ENCODE results near the gene CCDC81.

- no peak for TF ChIP-seq CTCF (conservative IDR thresholded peaks at IDR 0.05; ENCODE audit: low read depth, low read length)
- TF ChIP-seq EZH2 (IDR thresholded peaks at IDR 0.05; ENCODE audit: borderline replicate concordance, low read depth, low read length, poor library complexity, severe bottlenecking) = no peak
These were observed 618 bp upstream of the CCDC81 start for GRCh38 chr11:86374069-86374468.
